Testis (tissue), 3 donors: ENCODE data around the gene ZNF135. TPM values are rescaled to one million over a fixed set of nuclear protein-coding genes. Genes with fewer than 3 reads are reported as not detected.

Experiments used
- DNase-seq: peaks from one replicate; pipeline ENCODE4 v3.0.0-alpha.2; 2019
- H3K27ac ChIP-seq, 2 donors: fragments of 200-600 bp; sonication (generic); one replicate each; pipeline ENCODE4 v1.5.1; 2019
- H3K27me3 ChIP-seq: fragments of 200-600 bp; sonication (generic); one replicate; pipeline ENCODE4 v1.5.1; 2019
- H3K36me3 ChIP-seq: fragments of 200-600 bp; sonication (generic); one replicate; pipeline ENCODE4 v1.5.1; 2017; ENCODE audit warnings: low read depth; ENCODE audit errors: missing control alignments
- H3K4me1 ChIP-seq: fragments of 200-600 bp; sonication (generic); one replicate; pipeline ENCODE4 v1.5.1; 2019
- H3K4me3 ChIP-seq, 2 donors: fragments of 200-600 bp; sonication (generic); one replicate each; pipeline ENCODE4 v1.5.1; 2017 to 2019
- H3K9me3 ChIP-seq: fragments of 200-600 bp; sonication (generic); one replicate; pipeline ENCODE4 v1.5.1; 2017
- CTCF ChIP-seq, 3 experiments: fragments of 450-650 bp in 2 of 3; fragments of 200-600 bp in 1 of 3; sonication (generic) in 1 of 3; IDR thresholded peaks; one replicate each; pipeline ENCODE4 v1.5.1; 2016 to 2019; ENCODE audit warnings: antibody characterized with exemption in 3 of 3, mild to moderate bottlenecking in 2 of 3, moderate library complexity in 1 of 3
- POLR2A ChIP-seq: fragments of 450-650 bp; IDR thresholded peaks from one replicate; pipeline ENCODE4 v1.6.1; 2017; ENCODE audit warnings: antibody characterized with exemption, mild to moderate bottlenecking, moderate library complexity
- WGBS, 2 donors: methylation state at CpG; one replicate each; pipeline ENCODE4 v1.1.5; 2018; 5-methylcytosine and 5-hydroxymethylcytosine counted together
- intact Hi-C: fragments of 100-400 bp; cut with DNase I; formaldehyde crosslinking; loops from one replicate; pipeline ENCODE4 v1.15.1; 2023; ENCODE audit warnings: low total_unique reads
- polyA plus RNA-seq: library from polyadenylated mRNA; stranded (reverse); fragments of 350-450 nt; fragmentation: Illumina TruSeq; extraction: RNeasy Lipid Tissue Mini Kit (QIAGEN cat#74804); gene quantifications from one replicate; pipeline ENCODE4 v1.2.3, GENCODE V29; 2014; ENCODE audit warnings: low read depth, low replicate concordance; ENCODE audit not compliant: insufficient read depth
- total RNA-seq, 2 donors: library from RNA; depleted of rRNA; stranded (reverse); fragments of >200 nt; gene quantifications; one replicate each; pipeline ENCODE4 v1.2.3, GENCODE V29; 2016

Gene ZNF135
- total and polyA plus RNA-seq, 3 donors from 2014 or later, result 14.5 to 33.7 (median 19.1) TPM

DNA sequence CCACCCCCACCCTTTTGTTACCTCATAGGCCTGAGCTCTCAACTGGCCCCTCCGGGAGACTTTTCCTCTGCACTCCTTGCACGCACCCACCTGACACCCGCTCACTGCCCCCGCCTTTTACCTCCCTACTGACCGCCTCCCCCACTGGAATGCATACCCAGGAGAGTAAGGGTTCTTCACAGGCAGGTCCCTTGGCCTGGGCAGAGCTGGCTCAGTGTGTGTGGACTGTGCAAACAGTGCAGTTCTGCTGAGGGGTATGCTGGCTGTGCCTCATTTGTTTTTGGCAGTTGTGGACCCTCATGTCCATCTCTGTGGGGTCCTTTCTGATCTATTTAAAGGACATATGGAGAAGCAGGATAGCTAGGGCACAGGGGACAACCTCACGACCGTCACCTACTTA, 34.0 kb downstream of the ZNF135 start:
- no peak for TF ChIP-seq POLR2A
- no peak for DNase-seq
- intact Hi-C loops, result no loop called here
- 91 to 97% methylated on average over 7 of the region's 7 CpGs for WGBS, 2 donors
- no peaks in the 10 kb centered on the region for H3K27me3 ChIP-seq
- no peaks in the 10 kb centered on the region for H3K9me3 ChIP-seq
- no peak overlapping the region for H3K4me3 ChIP-seq
- peaks cover 9% of the 10 kb centered on the region for H3K4me1 ChIP-seq
- H3K27ac ChIP-seq, result no peak overlapping the region
- H3K36me3 ChIP-seq, result no peaks in the 10 kb centered on the region

DNA sequence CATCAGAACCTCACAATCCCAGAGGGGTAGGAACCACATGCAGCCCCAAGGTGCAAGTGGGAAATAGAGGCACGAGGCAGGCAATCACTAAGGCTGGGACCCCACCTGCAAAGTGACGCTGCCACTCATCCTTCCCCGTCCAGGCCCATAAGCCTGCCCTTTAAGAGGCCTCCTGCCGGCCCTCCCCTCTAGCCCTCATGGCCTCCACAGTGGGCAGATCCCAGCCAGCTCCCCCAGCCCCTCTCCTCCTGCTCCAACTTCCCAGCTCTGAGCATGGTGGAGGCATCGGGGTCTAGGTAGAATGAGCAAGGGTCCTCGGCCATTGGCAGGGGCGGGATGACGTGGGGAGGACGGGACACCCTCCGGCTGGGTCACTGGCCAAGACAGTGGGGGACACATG, 36.2 kb downstream of the ZNF135 start:
- H3K9me3 ChIP-seq, result no peaks in the 10 kb centered on the region
- 97% methylated on average over 10 of the region's 10 CpGs for WGBS, 2 donors
- no peak overlapping the region for H3K4me3 ChIP-seq
- H3K27me3 ChIP-seq, result no peaks in the 10 kb centered on the region
- DNase-seq, result no peak
- H3K4me1 ChIP-seq, result peaks cover 13% of the 10 kb centered on the region
- H3K27ac ChIP-seq, result no peak overlapping the region
- no peaks in the 10 kb centered on the region for H3K36me3 ChIP-seq
- TF ChIP-seq POLR2A (no peak), CTCF (IDR thresholded peaks at IDR 0.05) (no peak)
- intact Hi-C loops, result no loop called here

GRCh38 chr19:58096884-58097283, 37.8 kb downstream of the ZNF135 start:
- H3K4me1 ChIP-seq, result peaks cover 13% of the 10 kb centered on the region
- no peaks in the 10 kb centered on the region for H3K9me3 ChIP-seq
- no peak overlapping the region for H3K27ac ChIP-seq
- intact Hi-C loops, result no loop called here
- DNase-seq, result no peak
- no peaks in the 10 kb centered on the region for H3K36me3 ChIP-seq
- TF ChIP-seq CTCF (IDR thresholded peaks at IDR 0.05) (no peak), POLR2A (no peak)
- peak overlapping the region in 1 of 2 donors; percentile 93 for H3K4me3 ChIP-seq
- 66 to 72% methylated on average over 13 of the region's 13 CpGs for WGBS, 2 donors
- no peaks in the 10 kb centered on the region for H3K27me3 ChIP-seq

GRCh38 chr19:58097349-58097748, 38.3 kb downstream of the ZNF135 start:
- intact Hi-C loops, result no loop called here
- H3K4me1 ChIP-seq, result peaks cover 13% of the 10 kb centered on the region
- peak overlapping the region; percentile 82 to 93 for H3K4me3 ChIP-seq
- no peaks in the 10 kb centered on the region for H3K36me3 ChIP-seq
- no peak for TF ChIP-seq CTCF (IDR thresholded peaks at IDR 0.05)
- no peak for TF ChIP-seq POLR2A
- WGBS, 2 donors, result 24 to 45% methylated on average over 8 of the region's 8 CpGs
- H3K27ac ChIP-seq, result peak overlapping the region in 1 of 2 donors; percentile 81
- DNase-seq, result no peak
- no peaks in the 10 kb centered on the region for H3K9me3 ChIP-seq
- no peaks in the 10 kb centered on the region for H3K27me3 ChIP-seq

DNA sequence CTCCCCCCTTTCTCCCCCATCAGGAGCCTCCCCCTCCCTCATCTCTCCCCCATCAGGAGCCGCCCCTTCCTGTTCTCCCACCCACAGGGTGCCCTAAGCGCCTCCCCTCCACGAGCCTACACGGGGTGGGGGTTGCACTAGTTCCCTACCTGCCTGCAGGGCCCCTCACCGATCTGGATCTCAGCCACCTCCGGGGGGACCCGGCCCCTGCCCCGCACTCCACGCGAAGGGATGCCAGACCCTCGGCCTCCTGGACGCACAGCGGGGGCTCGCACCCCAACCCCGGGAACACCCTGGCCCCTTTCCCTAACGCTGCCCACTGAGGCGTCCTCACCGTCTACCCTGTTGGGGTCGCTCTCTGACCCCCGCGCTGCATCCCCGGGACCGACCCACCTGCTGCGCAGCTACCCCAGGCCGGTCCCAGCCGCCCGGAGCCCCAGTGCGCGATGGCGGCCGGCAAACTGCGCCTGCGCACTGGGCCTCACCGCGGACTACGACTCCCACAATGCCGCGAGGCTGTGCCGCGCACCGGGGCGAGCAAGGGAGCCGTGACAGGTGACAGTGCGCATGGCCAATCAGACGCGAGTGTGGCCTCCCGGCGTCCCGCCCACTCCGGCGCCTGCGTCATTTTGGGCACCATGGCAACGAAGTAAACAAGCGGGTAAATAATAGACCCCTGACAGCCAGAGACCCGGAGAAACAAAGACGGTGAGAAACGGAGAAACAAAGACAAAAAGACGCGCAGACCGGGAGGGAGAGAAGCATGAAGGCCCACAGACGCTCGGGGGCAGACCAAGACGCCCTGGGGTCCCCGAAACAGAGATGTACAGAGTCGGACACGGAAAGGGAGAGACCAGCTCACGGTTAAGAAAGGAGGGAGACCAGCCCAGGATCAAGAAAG, 38.9 kb downstream of the ZNF135 start, which contains the start of gene ZSCAN18:
Gene ZSCAN18 (minus strand): TSS at position 451 of the 901 bp plus-strand sequence. CDS start 7,964 bp downstream, outside the sequence.
- Histone ChIP-seq H3K9me3 (no peaks in the 10 kb centered on the region), H3K4me1 (peaks cover 13% of the 10 kb centered on the region), H3K4me3 (peak within 1 kb of the TSS; percentile 82 to 93), H3K36me3 (no peaks in the 10 kb centered on the region), H3K27me3 (no peaks in the 10 kb centered on the region), H3K27ac (peak within 1 kb of the TSS; percentile 80 to 81)
- TF ChIP-seq CTCF (IDR thresholded peaks at IDR 0.05) (no peak), POLR2A (no peak)
- 0% methylated on average over 59 to 63 of the region's 67 CpGs for WGBS, 2 donors
- DNase-seq, result peak; percentile 98
- intact Hi-C loops, result no loop called here
